Measurements from ENCODE around the gene ZNF320.
"Not testable (repeated sequence)": the region's sequence is repeated elsewhere in the genome, so short reads cannot be mapped to it uniquely, and the experiment has no call there.

The ZNF320 gene

DNA sequence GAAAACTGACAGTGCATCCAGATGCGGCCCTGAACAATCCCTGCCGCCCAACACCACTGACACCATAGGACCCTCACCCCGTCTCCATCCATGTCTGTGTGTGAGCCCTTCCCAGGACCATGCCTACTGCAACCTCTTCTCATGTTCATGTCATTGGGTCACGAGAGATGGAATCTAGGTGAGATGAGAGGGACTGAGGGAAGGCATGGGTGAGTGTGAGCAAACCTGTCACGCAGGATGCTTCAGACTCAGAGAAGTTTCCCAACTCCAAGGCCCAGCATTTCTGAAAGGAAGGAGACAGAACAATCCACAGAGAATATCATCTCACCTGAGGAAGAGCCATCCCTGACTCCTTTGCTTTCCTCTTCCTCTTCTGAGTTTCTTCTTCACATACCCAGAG is 20.1 kb upstream of the ZNF320 start:
- no peak for DNase-seq

- no peak for DNase-seq
These were observed 13.2 kb upstream of the ZNF320 start for GRCh38 chr19:52910648-52911047.

DNA sequence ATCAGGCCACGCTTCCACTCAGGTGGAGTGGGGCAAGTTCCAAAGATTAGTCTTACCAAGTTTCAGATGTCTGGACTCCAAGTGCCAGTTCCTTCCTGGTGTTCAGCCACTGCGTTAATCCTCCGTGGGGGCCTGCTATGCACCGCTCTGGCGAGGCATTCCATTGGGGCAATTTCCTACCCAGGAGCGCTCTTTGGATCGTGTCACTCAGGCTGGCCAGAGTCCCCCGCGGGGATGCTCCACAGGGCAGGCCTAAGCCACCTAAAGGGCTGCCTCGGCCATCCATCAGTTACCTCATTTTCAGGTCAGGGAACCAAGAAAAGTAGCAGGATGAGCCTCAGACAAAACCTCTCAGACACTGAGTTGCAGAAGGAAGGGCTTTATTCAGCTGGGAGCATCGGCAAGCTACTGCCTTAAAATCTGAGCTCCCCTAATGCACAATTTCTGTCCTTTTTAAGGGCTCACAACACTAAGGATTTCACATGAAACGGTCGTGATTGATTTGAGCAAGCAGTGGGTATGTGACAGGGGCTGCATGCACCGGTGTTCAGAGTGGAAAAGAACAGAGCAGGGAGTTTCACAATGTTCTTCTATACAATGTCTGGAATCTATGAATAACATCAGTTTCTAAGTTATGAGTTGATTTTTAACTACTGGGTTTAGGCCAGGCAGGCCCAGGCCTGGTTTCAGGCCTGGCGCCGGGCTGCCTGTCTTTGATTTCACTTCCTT is 6.8 kb upstream of the ZNF320 start:
- not testable (repeated sequence) for DNase-seq

DNA sequence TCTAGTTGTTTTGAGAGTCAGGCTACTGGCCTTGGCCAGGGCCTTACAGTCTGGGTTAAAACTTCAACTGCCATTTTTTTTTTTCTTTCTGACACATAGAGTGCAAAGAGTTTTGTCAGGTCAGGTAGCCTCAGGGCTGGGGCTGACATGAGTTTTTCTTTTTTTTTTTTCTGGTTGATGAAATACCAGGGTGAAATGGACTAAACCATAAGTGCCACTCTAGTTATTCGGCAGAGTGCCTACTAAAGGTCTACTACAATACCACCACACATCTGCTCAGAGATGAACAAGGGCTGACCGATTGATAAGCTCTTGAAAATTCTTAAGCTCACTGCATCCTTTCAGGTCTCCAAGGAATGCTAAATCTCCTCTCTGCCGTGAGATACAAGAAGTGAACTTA is 4.4 kb upstream of the ZNF320 start:
- no peak for DNase-seq

DNA sequence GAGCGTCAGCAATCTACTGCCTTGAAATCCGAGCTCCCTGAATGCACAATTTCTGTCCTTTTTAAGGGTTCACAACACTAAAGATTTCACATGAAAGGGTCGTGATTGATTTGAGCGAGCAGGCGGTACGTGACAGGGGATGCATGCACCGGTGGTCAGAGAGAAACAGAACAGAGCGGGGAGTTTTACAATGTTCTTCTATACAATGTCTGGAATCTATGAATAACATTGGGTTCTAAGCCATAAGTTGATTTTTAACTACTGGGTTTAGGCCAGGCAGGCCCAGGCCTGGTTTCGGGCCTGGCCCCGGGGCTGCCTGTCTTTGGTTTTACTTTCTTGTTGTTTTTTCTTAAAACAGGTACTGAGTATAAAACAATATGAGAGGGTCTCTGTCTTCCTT is 1.2 kb upstream of the ZNF320 start:
- not testable (repeated sequence) for DNase-seq

DNA sequence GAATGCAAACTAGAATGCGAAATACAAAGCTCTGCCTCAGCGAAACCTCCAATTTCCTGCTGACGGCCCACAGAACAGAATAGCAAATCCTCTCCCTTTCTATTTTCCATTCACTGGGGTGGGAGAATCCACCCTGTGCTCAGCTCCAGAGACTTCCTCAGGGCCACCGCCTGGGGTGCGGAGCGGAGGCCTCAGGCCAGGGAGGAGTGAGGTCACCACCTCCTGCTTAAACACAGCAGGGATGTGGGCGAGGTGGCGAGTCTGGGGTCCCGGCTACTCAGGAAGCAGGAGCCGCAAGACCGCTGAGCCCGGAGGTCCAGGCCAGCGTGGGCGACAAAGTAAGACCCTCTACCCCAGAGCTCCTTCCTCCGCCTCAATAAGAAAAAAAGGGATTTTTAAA is 666 bp upstream of the ZNF320 start:
- DNase-seq, result no peak

- no peak for DNase-seq
These were observed 851 bp downstream of the ZNF320 start for GRCh38 chr19:52896431-52897137.

GRCh38 chr19:52891336-52891735 is 6.1 kb downstream of the ZNF320 start:
- no peak for DNase-seq

DNA sequence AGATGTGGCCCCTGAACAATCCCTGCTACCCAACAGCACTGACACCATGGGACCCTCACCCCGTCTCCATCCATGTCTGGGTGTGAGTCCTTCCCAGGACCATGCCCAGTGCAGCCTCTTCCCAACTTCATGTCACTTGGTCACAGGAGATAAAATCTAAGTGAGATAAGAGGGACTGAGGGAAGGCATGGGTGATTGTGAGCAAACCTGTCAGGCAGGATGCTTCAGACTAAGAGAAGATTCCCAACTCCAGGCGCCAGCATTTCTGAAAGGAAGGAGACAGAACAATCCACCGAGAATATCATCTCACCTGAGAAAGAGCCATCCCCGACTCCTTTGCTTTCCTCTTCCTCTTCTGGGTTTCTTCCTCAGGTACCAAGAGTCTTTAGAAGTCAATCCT is 7.5 kb downstream of the ZNF320 start:
- no peak for DNase-seq

GRCh38 chr19:52889076-52889475 is 8.4 kb downstream of the ZNF320 start:
- DNase-seq, result no peak

GRCh38 chr19:52880895-52881389 is 16.5 kb downstream of the ZNF320 start:
- no peak for DNase-seq

DNA sequence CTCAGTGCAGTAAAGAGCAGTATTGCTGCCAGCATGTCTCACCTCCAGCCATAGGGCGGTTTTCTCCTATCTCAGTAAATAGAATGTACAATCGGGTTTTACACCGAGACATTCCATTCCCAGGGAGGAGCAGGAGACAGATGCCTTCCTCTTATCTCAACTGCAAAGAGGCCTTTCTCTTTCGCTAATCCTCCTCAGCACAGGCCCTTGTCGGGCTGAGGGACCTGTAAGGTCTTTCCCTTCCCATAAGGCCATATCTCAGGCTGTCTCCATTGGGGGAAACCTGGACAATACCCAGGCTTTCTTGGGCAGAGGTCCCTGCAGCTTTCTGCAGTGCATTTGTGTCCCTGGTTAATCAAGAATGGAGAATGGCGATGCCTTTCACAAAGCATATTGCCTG is 24.4 kb downstream of the ZNF320 start:
- not testable (repeated sequence) for DNase-seq

DNA sequence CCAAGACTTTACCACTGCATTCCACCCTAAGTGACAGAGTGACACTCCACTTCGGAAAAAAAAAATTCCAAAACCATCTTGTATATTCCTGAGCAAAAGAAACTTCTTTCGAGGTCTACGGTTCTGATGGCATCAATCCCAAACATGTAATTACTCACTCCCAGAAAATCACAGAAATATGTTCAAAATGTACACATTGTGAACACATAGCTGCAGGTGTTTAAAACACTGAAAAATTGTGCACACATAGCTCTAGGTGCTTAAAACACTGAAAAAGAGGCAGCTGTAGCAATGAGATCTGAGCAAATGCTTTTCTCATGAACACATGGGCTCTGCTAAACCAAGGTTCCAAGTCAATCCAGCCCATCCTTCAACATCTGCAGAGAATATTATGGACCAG is 26.0 kb downstream of the ZNF320 start:
- no peak for DNase-seq

GRCh38 chr19:52868031-52868430 is 29.4 kb downstream of the ZNF320 start:
- not testable (repeated sequence) for DNase-seq

- DNase-seq, result peak; percentile 42
These were observed 39.9 kb downstream of the ZNF320 start, which contains the start of gene ZNF468 for GRCh38 chr19:52857378-52858191. Gene ZNF468 (minus strand): TSS chr19:52857619. CDS start chr19:52854272, 3,347 bp downstream.

DNA sequence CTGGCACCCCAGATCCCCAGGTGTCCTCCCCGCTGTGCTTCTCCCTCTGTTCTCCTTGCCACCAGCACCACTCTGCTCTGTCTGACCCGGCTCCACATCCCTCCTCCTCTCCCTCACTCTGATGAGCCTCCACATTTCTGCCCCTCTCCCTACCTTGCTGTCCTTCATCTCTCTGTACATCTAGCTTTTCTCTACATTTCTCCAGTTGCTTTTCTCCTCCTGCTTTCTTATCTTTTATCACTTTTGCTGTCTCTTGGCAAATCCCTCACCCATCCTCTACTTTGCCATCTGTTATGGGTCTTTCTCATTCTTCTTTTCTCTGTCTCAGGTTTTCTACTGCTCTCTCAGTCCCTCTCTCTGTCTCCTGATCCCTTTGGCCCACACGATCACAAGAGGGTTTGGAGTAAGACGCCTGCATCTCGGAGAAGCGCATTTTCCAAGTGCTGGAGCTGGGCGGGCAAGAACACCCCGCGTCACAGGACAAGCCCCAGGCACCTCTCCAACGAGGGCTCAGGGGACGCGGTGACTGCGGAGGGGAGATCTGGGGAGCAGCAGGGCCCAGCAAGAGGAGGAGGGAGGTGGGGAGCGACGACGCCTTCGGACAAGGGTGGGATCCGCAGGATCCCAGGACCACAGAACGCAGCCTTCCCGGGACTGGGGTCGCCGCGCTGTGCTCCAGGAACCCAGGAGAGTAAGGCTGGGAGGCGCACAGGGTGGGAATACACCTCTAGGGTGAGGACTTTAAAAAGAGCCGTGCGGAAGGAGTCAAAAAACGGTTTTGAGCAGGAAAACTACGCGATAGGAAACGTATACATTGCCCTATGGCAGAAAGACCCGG is 40.7 kb downstream of the ZNF320 start:
- not testable (repeated sequence) for DNase-seq
